Kidney epithelial cell (primary cell): ENCODE results near the gene CEACAM18. TPM values are rescaled to one million over a fixed set of nuclear protein-coding genes. Genes with fewer than 3 reads are reported as not detected.

Source experiments
- DNase-seq: peaks from one replicate; pipeline ENCODE4 v3.0.0-alpha.2; 2010; ENCODE audit warnings: low read depth
- H3K27me3 ChIP-seq: 2 replicates; pipeline ENCODE4 v1.6.0; 2011; ENCODE audit warnings: low read length; ENCODE audit not compliant: control insufficient read depth, insufficient read depth
- H3K36me3 ChIP-seq: 2 replicates; pipeline ENCODE4 v1.5.1; 2011; ENCODE audit warnings: low read length; ENCODE audit not compliant: control insufficient read depth, insufficient read depth
- H3K4me3 ChIP-seq: 2 replicates; pipeline ENCODE4 v1.5.1; 2011; ENCODE audit warnings: low read depth, mild to moderate bottlenecking, control low read depth, low read length
- CTCF ChIP-seq: IDR thresholded peaks from 2 replicates; pipeline ENCODE4 v1.5.1; 2011; ENCODE audit warnings: mild to moderate bottlenecking, moderate library complexity, low read length, control low read depth, inconsistent platforms; ENCODE audit not compliant: insufficient read depth, poor library complexity, severe bottlenecking
- total RNA-seq: library from RNA; depleted of rRNA; stranded (reverse); fragments of >200 nt; gene quantifications from 2 replicates; pipeline ENCODE4 v1.2.3, GENCODE V29; 2015

CEACAM18 gene
- total RNA-seq, 1 donor from 2014 or later, result not detected

GRCh38 chr19:51479531-51480331, 1.4 kb downstream of the CEACAM18 start:
- DNase-seq, result no peak
- Histone ChIP-seq H3K36me3 (no peaks in the 10 kb centered on the region), H3K4me3 (no peak overlapping the region), H3K27me3 (no peaks in the 10 kb centered on the region)
- no peak for TF ChIP-seq CTCF

GRCh38 chr19:51480590-51480989, 2.3 kb downstream of the CEACAM18 start:
- no peak for TF ChIP-seq CTCF
- Histone ChIP-seq H3K4me3 (no peak overlapping the region), H3K36me3 (no peaks in the 10 kb centered on the region), H3K27me3 (no peaks in the 10 kb centered on the region)
- no peak for DNase-seq

- Histone ChIP-seq H3K4me3 (no peak overlapping the region), H3K36me3 (no peaks in the 10 kb centered on the region), H3K27me3 (no peaks in the 10 kb centered on the region)
- no peak for DNase-seq
- no peak for TF ChIP-seq CTCF
Observed at GRCh38 chr19:51485960-51486660, 7.8 kb downstream of the CEACAM18 start.

GRCh38 chr19:51488491-51488890, 10.2 kb downstream of the CEACAM18 start:
- H3K36me3 ChIP-seq, result no peaks in the 10 kb centered on the region
- no peak overlapping the region for H3K4me3 ChIP-seq
- no peaks in the 10 kb centered on the region for H3K27me3 ChIP-seq
- no peak for DNase-seq
- TF ChIP-seq CTCF, result no peak

- H3K4me3 ChIP-seq, result no peak overlapping the region
- DNase-seq, result no peak
- no peaks in the 10 kb centered on the region for H3K36me3 ChIP-seq
- no peak for TF ChIP-seq CTCF
- H3K27me3 ChIP-seq, result no peaks in the 10 kb centered on the region
Observed at GRCh38 chr19:51489113-51489512, 10.8 kb downstream of the CEACAM18 start.
